Measurements from ENCODE around the gene MTHFD2. TPM values are rescaled to one million over a fixed set of nuclear protein-coding genes. Genes with fewer than 3 reads are reported as not detected.

MTHFD2 gene
- polyA plus RNA-seq, 1 of the 3 experiments (the other 2 are of a cell fraction), result 68.6 TPM

DNA sequence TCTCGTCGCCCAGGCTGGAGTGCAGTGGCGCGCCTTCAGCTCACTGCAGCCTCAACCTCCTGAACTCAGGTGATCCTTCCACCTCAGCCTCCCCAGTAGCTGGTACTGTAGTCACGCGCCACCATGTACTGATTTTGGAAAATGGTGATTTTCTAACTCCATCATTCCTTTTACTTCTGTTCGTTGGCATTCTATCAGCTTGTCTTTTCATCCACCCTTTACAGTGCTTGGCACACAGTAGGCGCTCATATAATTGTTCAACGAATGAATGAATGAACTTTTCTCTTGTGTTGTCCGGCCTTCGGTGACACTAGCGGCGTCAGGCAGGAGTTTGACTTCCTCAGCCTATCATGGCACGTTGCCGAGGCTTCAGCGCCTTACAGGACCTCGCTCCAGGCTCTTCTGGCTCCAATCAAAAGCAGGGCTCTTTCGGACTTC lies 373 bp upstream of the MTHFD2 start:
- H3K4me2 ChIP-seq, result peak overlapping the region; percentile 99
- peak overlapping the region; percentile 9 to 30 for H3K4me3 ChIP-seq (ENCODE audit: low read depth in 2 of 2, low read length in 1 of 2)
- H3K9me2 ChIP-seq, result no peaks in the 10 kb centered on the region
- H3K36me3 ChIP-seq (replicated peaks in 1 of 2; ENCODE audit: control insufficient read depth in 1 of 2, insufficient read depth in 2 of 2, low read length in 1 of 2), result peaks cover 0 to 12% of the 10 kb centered on the region in 2 experiments
- peaks cover 4% of the 10 kb centered on the region for H3F3A ChIP-seq (replicated peaks; ENCODE audit: insufficient read depth)
- WGBS (ENCODE audit: low lambda C conversion rate), result 38% methylated on average over 18 of the region's 18 CpGs
- H3K4me1 ChIP-seq (ENCODE audit: control insufficient read depth in 1 of 2, insufficient read depth in 2 of 2, low read depth in 1 of 2, low read length in 1 of 2), result peaks cover 5 to 18% of the 10 kb centered on the region in 2 experiments; a peak in 3 of 4 replicates
- no peak for DNase-seq
- H3K27ac ChIP-seq (ENCODE audit: low read depth in 2 of 2, low read length in 1 of 2), result peak overlapping the region in 1 of 2 experiments; percentile 97; a peak in 2 of 4 replicates
- no peak overlapping the region for H3K9ac ChIP-seq
- H3K9me3 ChIP-seq, result no peaks in the 10 kb centered on the region
- peak overlapping the region; percentile 64 for H2AFZ ChIP-seq (ENCODE audit: low read depth)
- peaks cover 40% of the 10 kb centered on the region for H3K79me2 ChIP-seq (ENCODE audit: insufficient read depth)
- peaks cover 39% of the 10 kb centered on the region for H4K20me1 ChIP-seq (ENCODE audit: insufficient read depth)
- ChIA-PET POLR2A (interaction anchor here (1.2 to 2.8 kb wide), 5 partner anchors 10 to 370 kb away, joined by 4 to 24 read pairs (median 5); partner anchors contain the start of genes MOB1A and STAMBP), CTCF (interaction anchor here (0.6 to 2.3 kb wide), 15 partner anchors 10 to 375 kb away, joined by 3 to 9 read pairs (median 4); partner anchors contain the start of gene MOB1A)
- H3K27me3 ChIP-seq (ENCODE audit: insufficient read depth), result no peaks in the 10 kb centered on the region
- TF ChIP-seq RFX5 (IDR thresholded peaks at IDR 0.05; ENCODE audit: low read length) (peak; percentile 94), IRF3 (IDR thresholded peaks at IDR 0.05; ENCODE audit: low read depth, low read length) (no peak; the same call in 1 of the 2 replicates), RCOR1 (IDR thresholded peaks at IDR 0.05; ENCODE audit: low read length) (0 out of 2 replicates have a peak, but pooled peaks have one; percentile 33)

DNA sequence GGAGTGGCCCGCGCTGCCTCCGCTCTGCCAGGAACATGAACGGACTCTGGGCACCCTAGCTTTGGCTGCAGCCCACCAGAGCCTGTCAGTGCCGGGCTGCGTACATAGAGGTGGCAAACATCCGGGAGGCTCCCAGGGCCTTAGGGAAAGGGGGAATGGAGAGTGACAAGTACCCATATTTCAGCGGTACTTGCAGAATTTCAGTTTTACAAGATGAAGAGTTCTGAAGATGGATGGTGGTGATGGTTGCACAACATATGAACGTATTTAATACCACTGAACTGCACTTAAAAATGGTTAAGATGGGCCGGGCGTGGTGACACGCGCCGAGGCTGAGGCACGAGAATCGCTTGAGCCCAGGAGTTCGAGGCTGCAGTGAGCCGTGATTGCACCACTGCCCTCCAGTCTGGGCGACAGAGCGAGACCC lies 873 bp downstream of the MTHFD2 start:
- Histone ChIP-seq H3K4me1 (ENCODE audit: control insufficient read depth in 1 of 2, insufficient read depth in 2 of 2, low read depth in 1 of 2, low read length in 1 of 2) (peaks cover 5 to 18% of the 10 kb centered on the region in 2 experiments; a peak in 3 of 4 replicates), H2AFZ (ENCODE audit: low read depth) (no peak overlapping the region), H3F3A (replicated peaks; ENCODE audit: insufficient read depth) (peaks cover 4% of the 10 kb centered on the region), H4K20me1 (ENCODE audit: insufficient read depth) (peaks cover 52% of the 10 kb centered on the region), H3K9ac (peak overlapping the region; percentile 99), H3K79me2 (ENCODE audit: insufficient read depth) (peaks cover 52% of the 10 kb centered on the region), H3K9me3 (no peaks in the 10 kb centered on the region), H3K27ac (ENCODE audit: low read depth in 2 of 2, low read length in 1 of 2) (peak overlapping the region; percentile 86 to 97; a peak in 3 of 4 replicates), H3K4me2 (peak overlapping the region; percentile 99), H3K36me3 (replicated peaks in 1 of 2; ENCODE audit: control insufficient read depth in 1 of 2, insufficient read depth in 2 of 2, low read length in 1 of 2) (peaks cover 0 to 12% of the 10 kb centered on the region in 2 experiments), H3K4me3 (ENCODE audit: low read depth in 2 of 2, low read length in 1 of 2) (peak overlapping the region; percentile 64 to 82), H3K27me3 (ENCODE audit: insufficient read depth) (no peaks in the 10 kb centered on the region), H3K9me2 (no peaks in the 10 kb centered on the region)
- WGBS (ENCODE audit: low lambda C conversion rate), result under 1% methylated on average over 17 of the region's 20 CpGs
- ChIA-PET CTCF (interaction anchor here (0.7 to 2.3 kb wide), 17 partner anchors 8 to 371 kb away, joined by 3 to 9 read pairs (median 4); partner anchors contain the start of genes BOLA3, MOB1A and STAMBP), POLR2A (interaction anchor here (0.7 to 2.8 kb wide), 12 partner anchors 8 to 909 kb away, joined by 3 to 24 read pairs (median 4); partner anchors contain the start of genes MOB1A and STAMBP)
- no peak for DNase-seq
- no peak for TF ChIP-seq REST (IDR thresholded peaks at IDR 0.05; ENCODE audit: low read depth, low read length)
- TF ChIP-seq TEAD4 (IDR thresholded peaks at IDR 0.05; ENCODE audit: borderline replicate concordance, insufficient read depth), result no peak
- no peak for TF ChIP-seq FOSL2 (IDR thresholded peaks at IDR 0.05; ENCODE audit: borderline replicate concordance, low read depth)
- no peak for TF ChIP-seq SMC3 (IDR thresholded peaks at IDR 0.05; ENCODE audit: low read depth, low read length)
- TF ChIP-seq SIN3A (IDR thresholded peaks at IDR 0.05; ENCODE audit: borderline replicate concordance, low read depth, low read length), result no peak
- no peak for TF ChIP-seq POLR2AphosphoS5 (IDR thresholded peaks at IDR 0.05; ENCODE audit: low read depth, low read length)
- no peak for TF ChIP-seq GATA2 (CRISPR knock-in tag; IDR thresholded peaks at IDR 0.05)
- no peak for TF ChIP-seq CHD2 (IDR thresholded peaks at IDR 0.05; ENCODE audit: low read length, partially characterized antibody)
- TF ChIP-seq EP300 (IDR thresholded peaks at IDR 0.05; ENCODE audit: borderline replicate concordance in 1 of 2, low read depth in 1 of 2, low read length in 1 of 2), result no peak
- no peak for TF ChIP-seq RFX5 (IDR thresholded peaks at IDR 0.05; ENCODE audit: low read length)
- TF ChIP-seq EZH2phosphoT487 (IDR thresholded peaks at IDR 0.05; ENCODE audit: borderline replicate concordance, low read depth), result no peak
- TF ChIP-seq ELF1 (IDR thresholded peaks at IDR 0.05), result no peak
- no peak for TF ChIP-seq NFIC (IDR thresholded peaks at IDR 0.05; ENCODE audit: borderline replicate concordance)
- TF ChIP-seq FOXM1 (IDR thresholded peaks at IDR 0.05; ENCODE audit: low read depth), result no peak
- no peak for TF ChIP-seq TCF12 (IDR thresholded peaks at IDR 0.05)
- TF ChIP-seq, protein P1, sequence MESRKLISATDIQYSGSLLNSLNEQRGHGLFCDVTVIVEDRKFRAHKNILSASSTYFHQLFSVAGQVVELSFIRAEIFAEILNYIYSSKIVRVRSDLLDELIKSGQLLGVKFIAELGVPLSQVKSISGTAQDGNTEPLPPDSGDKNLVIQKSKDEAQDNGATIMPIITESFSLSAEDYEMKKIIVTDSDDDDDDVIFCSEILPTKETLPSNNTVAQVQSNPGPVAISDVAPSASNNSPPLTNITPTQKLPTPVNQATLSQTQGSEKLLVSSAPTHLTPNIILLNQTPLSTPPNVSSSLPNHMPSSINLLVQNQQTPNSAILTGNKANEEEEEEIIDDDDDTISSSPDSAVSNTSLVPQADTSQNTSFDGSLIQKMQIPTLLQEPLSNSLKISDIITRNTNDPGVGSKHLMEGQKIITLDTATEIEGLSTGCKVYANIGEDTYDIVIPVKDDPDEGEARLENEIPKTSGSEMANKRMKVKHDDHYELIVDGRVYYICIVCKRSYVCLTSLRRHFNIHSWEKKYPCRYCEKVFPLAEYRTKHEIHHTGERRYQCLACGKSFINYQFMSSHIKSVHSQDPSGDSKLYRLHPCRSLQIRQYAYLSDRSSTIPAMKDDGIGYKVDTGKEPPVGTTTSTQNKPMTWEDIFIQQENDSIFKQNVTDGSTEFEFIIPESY (IDR thresholded peaks at IDR 0.05; ENCODE audit: borderline replicate concordance, low read depth), result no peak
